EL (cell line): ENCODE measurements around the gene CIBAR2.
"Not testable (repeated sequence)": the region's sequence is repeated elsewhere in the genome, so short reads cannot be mapped to it uniquely, and the experiment has no call there.

ENCODE experiments used
- DNase-seq: peaks from one replicate; pipeline ENCODE4 v3.0.0-alpha.2; 2016

Gene CIBAR2

DNA sequence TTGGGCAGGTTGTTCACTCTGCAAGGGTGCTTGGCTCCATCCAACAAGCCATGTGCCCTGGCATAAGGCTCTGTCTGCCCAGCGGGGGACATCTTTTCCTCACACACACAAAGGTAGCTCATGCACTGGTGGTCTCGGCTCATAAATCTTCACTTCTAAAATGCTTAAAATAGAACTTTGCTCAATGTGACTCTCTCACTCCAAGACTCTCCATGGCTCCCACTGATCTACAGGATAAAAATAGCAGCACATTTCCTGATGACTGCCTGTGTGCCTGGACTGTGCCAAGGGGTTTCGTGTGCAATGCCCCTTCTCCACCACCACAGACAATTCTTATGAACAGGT lies 15.1 kb upstream of the CIBAR2 start:
- DNase-seq = no peak

- peak; percentile 76 for DNase-seq
Measured at GRCh38 chr16:85126705-85127378, 14.6 kb upstream of the CIBAR2 start.

DNA sequence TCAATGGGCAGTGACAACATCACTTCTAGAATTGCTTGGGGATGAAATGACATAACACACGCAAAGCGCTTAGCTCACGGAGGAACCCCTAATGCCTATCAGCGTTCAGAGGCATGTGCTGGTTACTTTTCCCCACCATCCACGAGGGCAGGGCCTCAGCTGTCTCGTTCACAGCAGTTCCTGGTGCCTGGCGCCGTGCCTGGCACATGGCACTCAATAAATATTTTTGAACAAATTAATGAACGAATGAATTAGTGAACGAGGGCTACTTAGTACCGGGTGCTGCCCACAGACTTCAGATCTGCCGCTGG lies 14.1 kb upstream of the CIBAR2 start:
- no peak for DNase-seq

GRCh38 chr16:85125570-85126393 lies 13.5 kb upstream of the CIBAR2 start:
- no peak for DNase-seq

DNA sequence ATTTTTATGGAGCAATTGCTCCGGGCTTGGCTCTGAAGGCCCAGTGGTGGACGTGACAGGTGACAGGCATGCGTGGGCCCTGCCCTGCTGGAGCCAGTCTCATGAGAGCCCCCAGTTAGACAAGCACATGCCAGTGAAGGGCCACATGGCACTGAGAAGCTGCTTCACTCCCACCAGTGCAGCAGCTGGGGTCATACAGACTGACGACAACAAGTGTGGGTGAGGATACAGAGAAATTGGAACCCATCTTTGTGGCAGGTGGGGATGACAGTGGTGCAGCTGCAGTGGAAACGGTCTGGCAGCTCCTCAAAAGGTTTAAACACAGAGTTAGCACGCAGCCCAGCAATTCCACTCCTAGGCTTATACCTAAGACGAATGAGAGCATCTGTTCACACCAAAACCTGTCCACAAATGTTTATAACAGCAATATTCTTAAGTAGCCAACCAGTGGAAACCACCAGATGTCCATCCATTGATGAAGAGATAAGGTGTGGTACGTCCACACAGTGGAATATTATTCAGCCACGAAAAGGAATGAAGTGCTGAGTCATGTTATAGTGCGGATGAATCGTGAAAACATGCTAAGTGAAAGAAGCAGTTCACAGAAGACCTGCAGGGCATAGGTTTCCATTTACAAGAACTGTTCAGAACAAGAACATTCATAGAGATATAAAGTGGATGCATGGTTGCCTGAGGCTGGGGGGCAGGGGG lies 12.5 kb upstream of the CIBAR2 start:
- no peak for DNase-seq

DNA sequence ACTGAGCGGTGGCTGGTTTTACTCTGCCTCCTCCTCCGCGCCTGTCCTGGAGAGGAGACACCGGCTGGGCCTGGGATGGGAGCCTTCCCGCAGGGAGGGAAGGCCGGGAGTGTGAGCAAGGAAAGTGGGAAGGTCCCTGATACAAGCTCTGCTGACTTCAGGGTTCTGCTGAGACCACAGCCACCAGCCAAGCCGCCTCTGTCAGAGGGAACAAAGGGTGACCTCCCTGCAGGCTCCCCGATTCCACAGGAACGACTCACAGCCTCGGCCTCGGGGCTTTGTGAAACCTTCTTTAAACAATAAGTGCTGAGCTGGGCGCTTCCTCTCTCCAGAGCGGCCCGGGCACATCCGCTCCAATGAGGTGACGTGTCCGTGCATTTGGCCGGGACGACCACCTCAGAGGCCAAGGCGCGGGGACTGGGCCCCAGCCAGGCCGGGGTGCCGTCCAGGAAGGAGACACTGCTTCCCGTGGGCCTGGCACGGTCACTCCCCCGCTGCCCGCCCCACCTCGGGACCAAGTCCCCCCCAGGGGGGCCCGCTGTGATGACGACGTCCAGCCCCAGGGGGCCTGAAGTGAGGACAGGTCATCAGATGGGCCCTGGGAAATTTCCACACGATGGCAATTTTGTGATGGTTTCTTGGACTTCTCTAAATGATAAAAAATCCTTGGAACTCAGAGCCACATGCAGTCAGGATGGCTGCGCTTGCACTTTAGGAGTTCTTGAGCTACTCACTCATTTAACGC lies 11.8 kb upstream of the CIBAR2 start:
- peak; percentile 97 for DNase-seq

- not testable (repeated sequence) for DNase-seq
Measured at GRCh38 chr16:85123441-85123840, 11.2 kb upstream of the CIBAR2 start.

GRCh38 chr16:85120006-85120340 lies 7.7 kb upstream of the CIBAR2 start:
- DNase-seq = no peak

DNA sequence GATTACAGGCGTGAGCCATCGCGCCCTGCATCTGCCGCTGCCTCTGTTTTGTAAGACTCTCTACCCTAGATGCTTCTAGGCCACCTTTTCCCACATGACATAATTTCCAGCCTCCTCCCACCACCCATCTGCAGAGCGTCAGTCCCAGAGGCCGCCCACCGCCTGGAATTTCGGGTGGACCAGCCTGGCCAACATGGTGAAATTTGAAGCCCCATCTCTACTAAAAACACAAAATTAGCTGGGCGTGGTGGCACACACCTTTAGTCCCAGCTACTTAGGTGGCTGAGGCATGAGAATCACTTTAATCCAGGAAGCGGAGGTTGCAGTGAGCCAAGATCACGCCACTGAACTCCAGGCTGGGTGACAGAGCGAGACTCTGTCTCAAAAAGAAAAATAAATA lies 5.1 kb upstream of the CIBAR2 start:
- DNase-seq = no peak

- peak; percentile 84 for DNase-seq
Measured at GRCh38 chr16:85114909-85115567, 2.8 kb upstream of the CIBAR2 start.

DNA sequence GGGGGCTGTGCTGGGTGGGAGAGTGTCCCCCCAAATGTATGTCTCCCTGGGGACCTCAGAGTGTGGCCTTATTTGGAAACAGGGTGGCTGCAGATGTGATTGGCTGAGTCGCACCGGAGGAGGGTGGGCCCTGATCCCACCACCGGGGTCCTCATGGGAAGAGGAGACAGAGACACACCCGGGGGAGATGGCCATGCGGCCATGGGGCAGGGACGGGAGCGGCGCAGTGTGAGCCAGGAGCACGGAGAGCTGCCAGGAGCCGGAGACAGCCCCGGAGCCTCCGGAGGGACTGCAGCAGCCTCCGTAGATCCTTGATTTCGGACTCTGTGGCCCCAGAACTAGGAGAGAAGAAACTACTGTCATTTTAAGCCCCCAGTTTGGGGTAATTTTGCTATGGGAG lies 1.6 kb upstream of the CIBAR2 start:
- DNase-seq = no peak

DNA sequence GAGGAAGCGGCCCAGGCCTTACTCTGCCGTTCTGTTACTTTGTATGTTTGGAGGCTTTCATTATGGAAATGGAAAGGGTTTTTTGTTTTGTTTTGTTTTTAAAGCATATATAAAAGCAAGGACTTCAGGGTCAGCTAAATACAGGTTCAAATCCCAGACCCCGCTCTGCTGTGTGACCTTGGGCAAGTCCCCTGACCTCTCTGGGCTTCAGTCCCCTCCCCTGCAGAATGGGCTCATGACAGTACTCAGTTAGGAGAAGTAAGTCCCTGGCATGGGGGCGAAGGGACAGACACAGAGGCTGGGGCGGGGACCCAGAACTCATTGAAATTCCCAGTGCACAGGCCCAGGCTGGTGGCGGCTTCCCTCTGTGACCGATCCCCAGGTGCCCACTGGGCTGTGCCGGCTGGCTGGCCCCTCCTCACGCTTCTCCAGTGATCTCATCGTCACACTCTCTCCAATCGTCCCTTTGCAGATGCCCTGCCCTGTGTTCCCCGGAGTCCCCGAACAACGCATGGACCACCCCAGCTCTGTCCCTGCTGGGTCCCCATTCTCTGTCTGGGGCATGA lies 979 bp upstream of the CIBAR2 start:
- DNase-seq = no peak

DNA sequence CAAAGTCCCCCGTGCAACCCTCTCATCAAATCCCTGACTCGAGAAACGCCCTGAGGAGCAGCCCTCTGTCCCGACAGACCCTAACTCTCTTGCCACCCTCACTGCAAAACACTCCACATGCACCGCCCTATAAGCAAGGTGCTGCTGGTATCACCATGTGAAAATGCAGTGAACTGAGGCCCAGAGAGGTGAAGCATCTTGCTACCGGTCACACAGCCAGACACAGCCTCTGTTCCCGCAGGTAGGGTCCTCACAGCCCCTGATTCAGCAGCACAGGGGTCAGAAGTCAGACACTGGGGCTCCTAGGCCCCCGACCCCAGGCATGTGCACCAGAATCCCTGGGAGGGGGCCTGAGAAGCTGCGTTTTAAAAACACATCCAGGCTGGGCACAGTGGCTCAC lies 1.1 kb downstream of the CIBAR2 start:
- no peak for DNase-seq

GRCh38 chr16:85110105-85110504 lies 2.2 kb downstream of the CIBAR2 start:
- no peak for DNase-seq

- no peak for DNase-seq
Measured at GRCh38 chr16:85107532-85107931, 4.7 kb downstream of the CIBAR2 start.

DNA sequence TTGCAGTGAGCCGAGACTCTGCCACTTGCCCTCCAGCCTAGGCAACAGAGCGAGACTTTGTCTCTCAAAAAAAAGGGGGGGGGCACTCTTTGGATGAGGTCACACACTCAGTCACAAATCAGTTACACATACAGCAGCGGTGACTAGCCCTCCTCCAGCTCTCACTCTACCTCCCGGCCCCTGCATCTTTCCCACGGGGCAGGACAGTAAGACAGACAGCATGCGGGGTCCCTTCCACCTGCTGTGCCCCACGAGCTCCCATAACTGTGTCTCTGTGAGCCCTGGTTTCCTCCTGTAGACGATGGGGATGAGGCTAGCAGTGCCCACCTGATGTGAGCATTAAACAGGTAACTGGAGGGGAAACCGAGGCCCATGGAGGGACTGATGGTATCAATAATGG lies 5.2 kb downstream of the CIBAR2 start:
- DNase-seq = no peak

GRCh38 chr16:85105475-85105874 lies 6.8 kb downstream of the CIBAR2 start:
- no peak for DNase-seq

GRCh38 chr16:85104821-85105391 lies 7.4 kb downstream of the CIBAR2 start:
- no peak for DNase-seq

- no peak for DNase-seq
Measured at GRCh38 chr16:85104147-85104546, 8.1 kb downstream of the CIBAR2 start.

DNA sequence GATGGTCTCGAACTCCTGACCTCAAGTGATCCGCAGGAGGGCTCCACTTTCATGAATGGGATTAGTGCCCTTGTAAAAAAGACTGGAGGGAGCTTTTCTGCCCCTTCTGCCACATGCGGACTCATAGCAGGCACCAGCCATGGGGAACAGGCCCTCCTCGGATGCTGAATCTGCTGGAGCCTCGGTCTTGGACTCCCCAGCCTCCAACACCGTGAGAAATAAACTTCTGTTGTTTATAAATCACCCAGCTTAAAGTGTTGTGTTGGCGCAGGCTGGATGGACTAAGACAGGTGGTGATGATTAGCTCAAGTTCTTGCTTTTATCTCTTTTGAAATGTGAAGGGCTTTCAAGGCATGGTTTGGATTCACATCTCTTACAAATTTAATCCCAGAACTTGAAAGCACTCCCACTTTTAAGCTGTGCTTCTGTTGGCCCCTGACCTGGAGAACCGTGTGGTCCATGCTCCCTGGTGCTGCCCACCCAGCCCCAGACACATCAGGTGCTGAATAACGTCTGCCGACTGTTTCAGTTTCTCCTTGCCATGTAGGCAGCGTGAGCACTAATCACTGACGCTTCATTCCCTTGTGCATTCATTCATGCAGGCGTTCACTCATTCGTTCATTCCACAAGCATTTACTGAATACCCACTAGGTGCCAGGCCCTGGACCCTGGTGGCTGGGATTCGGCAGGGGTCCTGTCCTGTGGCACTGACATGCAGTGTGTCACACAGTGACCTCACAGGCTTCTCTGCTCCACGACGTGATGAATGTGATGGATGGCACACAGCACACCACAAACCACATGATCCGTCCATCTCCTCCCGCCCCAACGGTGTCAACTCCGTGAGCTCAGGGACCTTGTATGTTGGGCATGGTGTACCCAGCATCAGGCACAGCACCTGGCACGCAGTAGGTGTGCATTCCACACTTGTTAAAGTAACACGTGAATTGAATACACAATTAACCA lies 8.9 kb downstream of the CIBAR2 start:
- DNase-seq = no peak
